ENCODE measurements around the gene MTG1. TPM values are rescaled to one million over a fixed set of nuclear protein-coding genes. Genes with fewer than 3 reads are reported as not detected.
A peak's percentile ranks its signal among the peaks of the same experiment; 100 is the strongest.
"Not testable (repeated sequence)": the region's sequence is repeated elsewhere in the genome, so short reads cannot be mapped to it uniquely, and the experiment has no call there.

The MTG1 gene
- polyA plus RNA-seq, 4 donors: 67.4 to 124 (median 90.9) TPM

DNA sequence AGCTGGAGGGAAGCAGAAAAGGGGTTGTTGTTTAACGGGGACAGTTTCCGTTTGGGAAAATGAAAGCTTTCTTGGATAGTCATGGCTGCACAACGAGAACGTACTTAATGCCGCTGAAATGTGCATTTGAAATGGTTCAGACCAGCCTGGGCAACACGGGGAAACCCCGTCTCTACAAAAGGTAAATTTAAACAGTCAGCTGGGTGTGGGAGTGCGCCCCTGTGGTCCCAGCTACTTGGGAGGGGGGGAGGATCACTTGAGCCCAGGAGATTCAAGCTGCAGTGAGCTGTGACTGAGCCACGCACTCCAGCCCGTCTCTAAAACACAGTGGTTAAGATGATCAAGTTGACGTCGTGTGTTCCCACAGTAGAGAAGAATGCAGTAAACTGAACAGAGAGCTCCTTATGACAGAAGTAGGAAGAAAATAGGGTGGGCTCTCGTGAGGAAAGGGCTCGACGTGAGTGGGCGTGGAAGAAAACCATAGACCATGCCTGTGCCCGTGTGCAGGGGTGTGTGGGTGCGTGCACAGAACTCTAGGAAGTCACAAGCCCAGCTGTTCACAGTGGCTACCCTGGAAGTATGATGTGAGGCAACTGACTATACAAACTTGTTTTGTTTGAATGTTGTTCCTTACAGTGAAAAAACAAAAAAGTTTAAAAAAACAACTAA, 32.0 kb upstream of the MTG1 start:
- FAIRE-seq (no peak), DNase-seq (no peak)
- 77 to 80% (median 78%) methylated on average over 18 of the region's 18 CpGs for whole genome bisulfite sequencing, 3 donors
- peaks cover 0 to 25% (median 7%) of the 10 kb centered on the region in 3 donors for H3K4me1 ChIP-seq (ENCODE audit: control insufficient read depth in 3 of 3, insufficient read depth in 2 of 3, low read depth in 1 of 3, low read length in 2 of 3)
- no peaks in the 10 kb centered on the region for H3K27me3 ChIP-seq (ENCODE audit: control insufficient read depth in 3 of 3, insufficient read depth in 3 of 3, low read length in 3 of 3)
- no peak overlapping the region for H3K27ac ChIP-seq (ENCODE audit: low read depth in 1 of 3, low read length in 2 of 3)
- H3K36me3 ChIP-seq (ENCODE audit: control insufficient read depth in 3 of 3, insufficient read depth in 2 of 3, low read depth in 1 of 3, low read length in 3 of 3): peaks cover 9 to 56% (median 16%) of the 10 kb centered on the region in 3 donors
- peaks cover 0 to 12% of the 10 kb centered on the region in 2 donors for H3K9me3 ChIP-seq (ENCODE audit: control insufficient read depth in 2 of 2, insufficient read depth in 1 of 2, low read depth in 1 of 2, low read length in 1 of 2)
- H3K4me3 ChIP-seq (ENCODE audit: low read depth in 1 of 3, low read length in 3 of 3): no peak overlapping the region

DNA sequence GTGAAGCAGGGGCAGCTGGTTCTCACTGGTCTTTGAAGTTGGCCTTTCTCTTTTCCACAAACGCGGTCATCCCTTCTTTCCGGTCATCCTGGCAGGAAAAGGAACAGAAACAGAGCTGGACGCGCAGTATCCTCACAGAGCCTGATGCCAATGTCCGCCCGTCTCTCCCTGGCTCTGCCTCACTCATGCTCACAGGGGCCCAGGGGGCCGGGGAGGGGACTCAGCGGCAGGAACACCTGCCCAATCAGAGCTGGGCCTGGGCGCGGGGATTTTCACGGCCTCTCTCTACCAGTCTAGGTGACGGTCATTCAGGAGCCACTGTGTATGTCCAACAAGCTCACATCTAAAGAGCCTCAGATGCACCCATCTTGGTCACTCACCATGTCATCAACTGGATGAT, 31.1 kb upstream of the MTG1 start:
- no peak for DNase-seq
- no peak for FAIRE-seq

DNA sequence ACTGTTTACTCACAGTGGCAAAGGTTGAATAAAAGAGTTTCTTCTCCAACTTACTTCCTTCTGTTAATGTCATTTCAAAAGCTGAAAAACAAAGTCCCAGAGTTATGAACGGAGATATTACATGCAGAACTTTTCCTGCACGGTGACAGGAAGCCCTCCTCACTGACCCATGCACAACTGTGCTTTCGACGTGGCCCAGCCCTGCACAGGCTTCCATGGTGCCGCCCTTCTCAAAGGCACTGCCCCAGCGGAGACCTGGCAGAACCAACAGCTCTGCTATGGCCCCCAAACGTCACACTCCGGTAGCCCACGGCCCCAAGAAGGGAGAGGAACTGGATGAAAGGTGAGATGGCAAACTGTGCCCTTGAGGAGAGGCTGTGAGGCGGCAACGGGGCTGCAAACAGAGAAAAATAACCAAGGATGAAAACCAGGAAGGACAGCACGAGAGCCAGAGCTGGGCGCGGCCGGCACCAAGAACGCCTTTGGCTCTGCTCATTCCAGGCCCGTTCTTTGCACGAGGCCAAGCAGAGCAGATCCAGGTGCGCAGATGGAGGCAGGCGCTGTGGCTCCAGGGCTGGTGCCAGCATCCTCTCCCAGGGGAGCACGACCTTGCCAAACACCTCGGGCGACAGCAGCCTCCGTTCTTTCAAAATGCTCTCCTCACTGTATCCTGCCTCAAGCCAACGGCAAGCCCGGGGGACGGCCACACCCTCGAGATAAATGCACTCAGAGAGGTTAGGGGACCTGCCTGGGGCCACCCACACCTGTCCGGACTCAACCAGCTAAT, 29.1 kb upstream of the MTG1 start:
- Histone ChIP-seq H3K4me1 (ENCODE audit: control insufficient read depth in 3 of 3, insufficient read depth in 2 of 3, low read depth in 1 of 3, low read length in 2 of 3) (peaks cover 0 to 14% (median 4%) of the 10 kb centered on the region in 3 donors), H3K27me3 (ENCODE audit: control insufficient read depth in 3 of 3, insufficient read depth in 3 of 3, low read length in 3 of 3) (no peaks in the 10 kb centered on the region), H3K27ac (ENCODE audit: low read depth in 1 of 3, low read length in 2 of 3) (peak overlapping the region in 2 of 3 donors; percentile 58 to 63), H3K9me3 (ENCODE audit: control insufficient read depth in 2 of 2, insufficient read depth in 1 of 2, low read depth in 1 of 2, low read length in 1 of 2) (peaks cover 0 to 8% of the 10 kb centered on the region in 2 donors), H3K36me3 (ENCODE audit: control insufficient read depth in 3 of 3, insufficient read depth in 2 of 3, low read depth in 1 of 3, low read length in 3 of 3) (peaks cover 17 to 77% (median 26%) of the 10 kb centered on the region in 3 donors), H3K4me3 (ENCODE audit: low read depth in 1 of 3, low read length in 3 of 3) (no peak overlapping the region)
- DNase-seq: peak in 1 of 2 donors; percentile 61
- no peak for FAIRE-seq
- 27 to 70% (median 56%) methylated on average over 29 of the region's 29 CpGs for WGBS, 3 donors

More for the DNA sequence above, 31.1 kb upstream of the MTG1 start:
- WGBS, 3 donors: 91 to 94% (median 93%) methylated on average over 13 of the region's 13 CpGs
- Histone ChIP-seq H3K4me3 (ENCODE audit: low read depth in 1 of 3, low read length in 3 of 3) (no peak overlapping the region), H3K36me3 (ENCODE audit: control insufficient read depth in 3 of 3, insufficient read depth in 2 of 3, low read depth in 1 of 3, low read length in 3 of 3) (peaks cover 9 to 57% (median 16%) of the 10 kb centered on the region in 3 donors), H3K27me3 (ENCODE audit: control insufficient read depth in 3 of 3, insufficient read depth in 3 of 3, low read length in 3 of 3) (no peaks in the 10 kb centered on the region), H3K9me3 (ENCODE audit: control insufficient read depth in 2 of 2, insufficient read depth in 1 of 2, low read depth in 1 of 2, low read length in 1 of 2) (peaks cover 0 to 12% of the 10 kb centered on the region in 2 donors), H3K27ac (ENCODE audit: low read depth in 1 of 3, low read length in 2 of 3) (no peak overlapping the region), H3K4me1 (ENCODE audit: control insufficient read depth in 3 of 3, insufficient read depth in 2 of 3, low read depth in 1 of 3, low read length in 2 of 3) (peaks cover 0 to 25% (median 7%) of the 10 kb centered on the region in 3 donors)

DNA sequence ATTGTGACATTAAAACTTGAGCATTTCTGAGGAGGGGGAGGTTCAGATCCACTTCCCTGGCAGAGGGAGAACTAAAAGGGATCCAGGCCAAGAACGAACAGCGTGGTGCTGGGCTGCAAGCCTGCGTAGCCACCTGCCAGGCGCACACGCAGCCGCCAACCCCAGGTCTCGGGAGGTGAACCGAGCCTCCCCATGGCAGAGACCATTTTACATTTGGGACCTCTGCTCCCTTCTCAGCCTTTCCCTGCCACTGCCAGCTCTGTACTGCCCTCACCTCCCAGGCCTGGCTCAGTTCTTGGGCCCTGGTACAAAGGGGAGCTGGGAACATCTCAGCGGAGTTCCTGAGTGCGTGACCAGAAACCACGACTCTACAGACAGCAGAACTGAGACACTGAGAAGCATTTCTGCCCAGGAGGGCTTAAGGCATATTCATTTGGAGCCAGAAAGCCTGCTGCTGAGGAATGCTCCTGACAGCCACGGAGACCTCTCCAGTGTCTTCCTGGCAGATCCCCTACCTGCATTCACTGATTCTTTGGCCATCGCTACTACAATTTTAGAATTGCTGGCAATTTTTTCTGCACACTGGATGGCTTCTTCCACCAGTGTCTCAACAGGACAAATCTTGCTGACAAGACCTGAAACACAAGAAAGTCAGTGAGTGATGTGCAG, 28.4 kb upstream of the MTG1 start:
- H3K36me3 ChIP-seq (ENCODE audit: control insufficient read depth in 3 of 3, insufficient read depth in 2 of 3, low read depth in 1 of 3, low read length in 3 of 3): peaks cover 17 to 83% (median 32%) of the 10 kb centered on the region in 3 donors
- H3K27ac ChIP-seq (ENCODE audit: low read depth in 1 of 3, low read length in 2 of 3): peak overlapping the region in 1 of 3 donors; percentile 37
- no peaks in the 10 kb centered on the region for H3K27me3 ChIP-seq (ENCODE audit: control insufficient read depth in 3 of 3, insufficient read depth in 3 of 3, low read length in 3 of 3)
- peaks cover 0 to 6% (median 2%) of the 10 kb centered on the region in 3 donors for H3K4me1 ChIP-seq (ENCODE audit: control insufficient read depth in 3 of 3, insufficient read depth in 2 of 3, low read depth in 1 of 3, low read length in 2 of 3)
- H3K4me3 ChIP-seq (ENCODE audit: low read depth in 1 of 3, low read length in 3 of 3): no peak overlapping the region
- DNase-seq (no peak), FAIRE-seq (no peak)
- H3K9me3 ChIP-seq (ENCODE audit: control insufficient read depth in 2 of 2, insufficient read depth in 1 of 2, low read depth in 1 of 2, low read length in 1 of 2): peaks cover 0 to 8% of the 10 kb centered on the region in 2 donors
- 69 to 83% (median 81%) methylated on average over 13 of the region's 13 CpGs for WGBS, 3 donors

DNA sequence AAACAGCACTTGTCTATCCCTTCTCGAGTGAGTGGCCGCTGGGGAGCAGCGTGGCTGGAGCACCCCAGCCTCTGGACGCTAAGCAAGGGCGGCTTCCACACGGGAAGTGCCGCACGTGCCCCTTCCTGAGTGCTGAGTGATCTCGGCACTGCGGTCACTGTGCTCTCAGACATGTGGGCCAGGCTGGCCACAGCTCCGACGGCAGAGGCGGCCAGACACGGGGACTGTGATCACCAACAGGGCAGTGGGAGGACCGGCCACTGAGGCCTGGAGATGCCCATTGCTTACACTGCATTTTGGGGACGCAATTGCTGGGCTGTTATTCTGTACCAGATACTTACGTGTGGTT, 27.9 kb upstream of the MTG1 start:
- no peak for FAIRE-seq
- peaks cover 0 to 5% of the 10 kb centered on the region in 2 donors for H3K9me3 ChIP-seq (ENCODE audit: control insufficient read depth in 2 of 2, insufficient read depth in 1 of 2, low read depth in 1 of 2, low read length in 1 of 2)
- H3K36me3 ChIP-seq (ENCODE audit: control insufficient read depth in 3 of 3, insufficient read depth in 2 of 3, low read depth in 1 of 3, low read length in 3 of 3): peaks cover 17 to 86% (median 35%) of the 10 kb centered on the region in 3 donors
- H3K27me3 ChIP-seq (ENCODE audit: control insufficient read depth in 3 of 3, insufficient read depth in 3 of 3, low read length in 3 of 3): no peaks in the 10 kb centered on the region
- no peak overlapping the region for H3K4me3 ChIP-seq (ENCODE audit: low read depth in 1 of 3, low read length in 3 of 3)
- peaks cover 0 to 2% (median 0%) of the 10 kb centered on the region in 3 donors for H3K4me1 ChIP-seq (ENCODE audit: control insufficient read depth in 3 of 3, insufficient read depth in 2 of 3, low read depth in 1 of 3, low read length in 2 of 3)
- H3K27ac ChIP-seq (ENCODE audit: low read depth in 1 of 3, low read length in 2 of 3): no peak overlapping the region
- 85 to 88% (median 86%) methylated on average over 17 of the region's 17 CpGs for WGBS, 3 donors
- DNase-seq: no peak

DNA sequence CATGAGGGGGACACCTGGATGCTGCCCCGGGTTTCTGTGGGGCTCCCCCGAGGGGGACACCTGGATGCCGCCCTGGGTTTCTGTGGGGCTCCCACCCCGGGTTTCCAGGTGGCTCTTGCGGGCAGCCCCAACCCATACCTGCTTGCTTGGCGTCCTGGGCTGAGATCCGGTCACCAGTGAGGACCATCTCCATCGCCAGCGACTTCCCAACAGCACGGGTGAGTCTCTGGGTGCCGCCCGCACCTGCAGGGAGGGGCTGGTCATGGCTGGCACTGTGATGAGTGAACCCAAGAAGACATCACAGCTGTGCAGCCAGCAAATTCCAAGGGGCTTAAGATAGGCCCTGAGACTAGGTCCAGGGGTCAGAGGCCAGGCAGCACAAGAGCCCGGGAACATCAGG, 27.2 kb upstream of the MTG1 start:
- DNase-seq (no peak), FAIRE-seq (no peak)
- H3K27ac ChIP-seq (ENCODE audit: low read depth in 1 of 3, low read length in 2 of 3): no peak overlapping the region
- H3K27me3 ChIP-seq (ENCODE audit: control insufficient read depth in 3 of 3, insufficient read depth in 3 of 3, low read length in 3 of 3): no peaks in the 10 kb centered on the region
- no peaks in the 10 kb centered on the region for H3K9me3 ChIP-seq (ENCODE audit: control insufficient read depth in 2 of 2, insufficient read depth in 1 of 2, low read depth in 1 of 2, low read length in 1 of 2)
- H3K36me3 ChIP-seq (ENCODE audit: control insufficient read depth in 3 of 3, insufficient read depth in 2 of 3, low read depth in 1 of 3, low read length in 3 of 3): peaks cover 17 to 86% (median 35%) of the 10 kb centered on the region in 3 donors
- 89 to 95% (median 94%) methylated on average over 13 of the region's 13 CpGs for WGBS, 3 donors
- H3K4me1 ChIP-seq (ENCODE audit: control insufficient read depth in 3 of 3, insufficient read depth in 2 of 3, low read depth in 1 of 3, low read length in 2 of 3): peaks cover 0 to 2% (median 0%) of the 10 kb centered on the region in 3 donors
- H3K4me3 ChIP-seq (ENCODE audit: low read depth in 1 of 3, low read length in 3 of 3): no peak overlapping the region

DNA sequence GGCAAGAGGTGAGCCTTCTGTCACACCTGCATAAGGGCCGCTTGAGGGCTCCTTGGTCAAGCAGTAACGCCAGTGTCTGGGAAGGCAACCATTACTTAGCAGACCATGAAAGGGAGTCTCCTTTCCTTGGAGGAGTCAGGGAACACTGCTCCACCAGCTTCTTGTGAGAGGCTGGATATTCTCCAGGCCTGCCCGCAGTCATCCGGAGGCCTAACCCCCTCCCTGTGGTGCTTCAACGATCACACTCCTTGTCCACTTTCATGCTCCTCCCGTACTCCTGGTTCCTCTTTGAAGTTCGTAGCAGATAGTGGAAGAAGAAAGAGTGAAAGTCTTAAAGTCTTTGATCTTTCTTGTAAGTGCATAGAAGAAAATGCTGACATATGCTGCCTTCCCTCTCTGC, 26.5 kb upstream of the MTG1 start:
- not testable (repeated sequence) for FAIRE-seq
- 77 to 89% (median 80%) methylated on average over 1 to 4 of the region's 7 CpGs for WGBS, 3 donors

DNA sequence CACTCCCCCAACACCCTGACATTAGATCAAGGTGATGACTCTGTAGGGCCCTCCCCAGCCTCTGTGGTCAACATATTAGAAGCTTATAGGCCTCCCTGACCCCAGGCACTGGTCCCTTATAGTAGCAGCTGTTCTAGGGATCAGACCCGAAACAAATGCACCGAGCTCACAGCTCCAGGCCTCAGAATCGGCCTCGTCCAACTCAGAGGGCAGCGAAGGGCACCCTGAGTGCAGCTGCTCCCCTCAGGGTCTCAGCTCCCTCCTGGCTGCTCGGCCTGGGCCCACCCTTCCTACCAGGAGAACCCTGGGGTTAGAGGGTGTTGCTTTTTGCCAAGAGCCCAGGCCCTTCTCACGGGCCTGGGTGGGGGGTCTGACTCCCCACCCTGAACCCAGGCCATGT, 25.8 kb upstream of the MTG1 start:
- Histone ChIP-seq H3K27me3 (ENCODE audit: control insufficient read depth in 3 of 3, insufficient read depth in 3 of 3, low read length in 3 of 3) (no peaks in the 10 kb centered on the region), H3K9me3 (ENCODE audit: control insufficient read depth in 2 of 2, insufficient read depth in 1 of 2, low read depth in 1 of 2, low read length in 1 of 2) (no peaks in the 10 kb centered on the region), H3K36me3 (ENCODE audit: control insufficient read depth in 3 of 3, insufficient read depth in 2 of 3, low read depth in 1 of 3, low read length in 3 of 3) (peaks cover 12 to 72% (median 35%) of the 10 kb centered on the region in 3 donors), H3K27ac (ENCODE audit: low read depth in 1 of 3, low read length in 2 of 3) (no peak overlapping the region), H3K4me1 (ENCODE audit: control insufficient read depth in 3 of 3, insufficient read depth in 2 of 3, low read depth in 1 of 3, low read length in 2 of 3) (peaks cover 0 to 2% (median 0%) of the 10 kb centered on the region in 3 donors), H3K4me3 (ENCODE audit: low read depth in 1 of 3, low read length in 3 of 3) (no peak overlapping the region)
- FAIRE-seq (no peak), DNase-seq (no peak)
- 90 to 94% (median 91%) methylated on average over 7 of the region's 7 CpGs for WGBS, 3 donors

More for the DNA sequence above, 26.5 kb upstream of the MTG1 start:
- not testable (repeated sequence) for H3K27ac ChIP-seq (ENCODE audit: low read depth in 1 of 3, low read length in 2 of 3); H3K9me3 ChIP-seq (ENCODE audit: control insufficient read depth in 2 of 2, insufficient read depth in 1 of 2, low read depth in 1 of 2, low read length in 1 of 2); H3K27me3 ChIP-seq (ENCODE audit: control insufficient read depth in 3 of 3, insufficient read depth in 3 of 3, low read length in 3 of 3); H3K4me3 ChIP-seq (ENCODE audit: low read depth in 1 of 3, low read length in 3 of 3); DNase-seq; H3K4me1 ChIP-seq (ENCODE audit: control insufficient read depth in 3 of 3, insufficient read depth in 2 of 3, low read depth in 1 of 3, low read length in 2 of 3)
- H3K36me3 ChIP-seq (ENCODE audit: control insufficient read depth in 3 of 3, insufficient read depth in 2 of 3, low read depth in 1 of 3, low read length in 3 of 3): peaks cover 17 to 79% (median 35%) of the 10 kb centered on the region in 3 donors
